ENCODE measurements around the gene ZNF407.

Gene ZNF407

GRCh38 chr18:74760026-74760425, 162.4 kb downstream of the ZNF407 start:
- Mint-ChIP-seq H3K9me3 (peaks cover 24% of the 10 kb centered on the region), H3K27ac (no peak overlapping the region), H3K4me1 (ENCODE audit: low read depth) (no peaks in the 10 kb centered on the region), H3K27me3 (no peaks in the 10 kb centered on the region), H3K4me3 (no peak overlapping the region), H3K36me3 (ENCODE audit: low read depth) (peaks cover 19% of the 10 kb centered on the region)
- intact Hi-C loops (cut with micrococcal nuclease) = no loop called here

GRCh38 chr18:74760436-74760835, 162.8 kb downstream of the ZNF407 start:
- no peaks in the 10 kb centered on the region for H3K4me1 Mint-ChIP-seq (ENCODE audit: low read depth)
- peaks cover 24% of the 10 kb centered on the region for H3K9me3 Mint-ChIP-seq
- H3K36me3 Mint-ChIP-seq (ENCODE audit: low read depth) = peaks cover 19% of the 10 kb centered on the region
- H3K27me3 Mint-ChIP-seq = no peaks in the 10 kb centered on the region
- no peak overlapping the region for H3K4me3 Mint-ChIP-seq
- H3K27ac Mint-ChIP-seq = no peak overlapping the region
- intact Hi-C loops (cut with micrococcal nuclease) = no loop called here

GRCh38 chr18:74766251-74766650, 168.6 kb downstream of the ZNF407 start:
- Mint-ChIP-seq H3K27me3 (no peaks in the 10 kb centered on the region), H3K36me3 (ENCODE audit: low read depth) (peaks cover 8% of the 10 kb centered on the region), H3K27ac (no peak overlapping the region), H3K4me1 (ENCODE audit: low read depth) (no peaks in the 10 kb centered on the region), H3K9me3 (no peaks in the 10 kb centered on the region), H3K4me3 (no peak overlapping the region)
- intact Hi-C loops (cut with micrococcal nuclease) = no loop called here

- intact Hi-C loops (cut with micrococcal nuclease) = no loop called here
- H3K27me3 Mint-ChIP-seq = no peaks in the 10 kb centered on the region
- no peak overlapping the region for H3K4me3 Mint-ChIP-seq
- no peak overlapping the region for H3K27ac Mint-ChIP-seq
- H3K36me3 Mint-ChIP-seq (ENCODE audit: low read depth) = peaks cover 8% of the 10 kb centered on the region
- H3K9me3 Mint-ChIP-seq = no peaks in the 10 kb centered on the region
- no peaks in the 10 kb centered on the region for H3K4me1 Mint-ChIP-seq (ENCODE audit: low read depth)
These were observed 170.4 kb downstream of the ZNF407 start for GRCh38 chr18:74768096-74768495.

GRCh38 chr18:74773171-74773624, 175.5 kb downstream of the ZNF407 start:
- H3K4me1 Mint-ChIP-seq (ENCODE audit: low read depth) = no peaks in the 10 kb centered on the region
- no peak overlapping the region for H3K27ac Mint-ChIP-seq
- intact Hi-C loops (cut with micrococcal nuclease) = no loop called here
- H3K27me3 Mint-ChIP-seq = no peaks in the 10 kb centered on the region
- no peak overlapping the region for H3K4me3 Mint-ChIP-seq
- no peaks in the 10 kb centered on the region for H3K9me3 Mint-ChIP-seq
- H3K36me3 Mint-ChIP-seq (ENCODE audit: low read depth) = peaks cover 8% of the 10 kb centered on the region

GRCh38 chr18:74774486-74774885, 176.8 kb downstream of the ZNF407 start:
- H3K9me3 Mint-ChIP-seq = no peaks in the 10 kb centered on the region
- intact Hi-C loops (cut with micrococcal nuclease) = no loop called here
- no peak overlapping the region for H3K27ac Mint-ChIP-seq
- H3K4me3 Mint-ChIP-seq = no peak overlapping the region
- H3K4me1 Mint-ChIP-seq (ENCODE audit: low read depth) = no peaks in the 10 kb centered on the region
- no peaks in the 10 kb centered on the region for H3K27me3 Mint-ChIP-seq
- H3K36me3 Mint-ChIP-seq (ENCODE audit: low read depth) = peaks cover 8% of the 10 kb centered on the region

GRCh38 chr18:74775239-74775638, 177.6 kb downstream of the ZNF407 start:
- Mint-ChIP-seq H3K27ac (no peak overlapping the region), H3K4me3 (no peak overlapping the region)

GRCh38 chr18:74778191-74778847, 180.6 kb downstream of the ZNF407 start:
- no peaks in the 10 kb centered on the region for H3K27me3 Mint-ChIP-seq
- no peak overlapping the region for H3K27ac Mint-ChIP-seq

More at GRCh38 chr18:74775239-74775638, 177.6 kb downstream of the ZNF407 start:
- no peaks in the 10 kb centered on the region for H3K4me1 Mint-ChIP-seq (ENCODE audit: low read depth)
- H3K9me3 Mint-ChIP-seq = no peaks in the 10 kb centered on the region
- no peaks in the 10 kb centered on the region for H3K27me3 Mint-ChIP-seq
- H3K36me3 Mint-ChIP-seq (ENCODE audit: low read depth) = peaks cover 8% of the 10 kb centered on the region
- intact Hi-C loops (cut with micrococcal nuclease) = no loop called here

GRCh38 chr18:74784752-74785151, 187.1 kb downstream of the ZNF407 start:
- Mint-ChIP-seq H3K4me3 (no peak overlapping the region), H3K36me3 (ENCODE audit: low read depth) (peaks cover 16% of the 10 kb centered on the region), H3K27me3 (no peaks in the 10 kb centered on the region), H3K27ac (no peak overlapping the region), H3K9me3 (no peaks in the 10 kb centered on the region), H3K4me1 (ENCODE audit: low read depth) (no peaks in the 10 kb centered on the region)
- intact Hi-C loops (cut with micrococcal nuclease) = no loop called here

More at GRCh38 chr18:74778191-74778847, 180.6 kb downstream of the ZNF407 start:
- intact Hi-C loops (cut with micrococcal nuclease) = no loop called here
- no peaks in the 10 kb centered on the region for H3K4me1 Mint-ChIP-seq (ENCODE audit: low read depth)
- no peaks in the 10 kb centered on the region for H3K9me3 Mint-ChIP-seq
- H3K36me3 Mint-ChIP-seq (ENCODE audit: low read depth) = peaks cover 8% of the 10 kb centered on the region
- no peak overlapping the region for H3K4me3 Mint-ChIP-seq

GRCh38 chr18:74785632-74786031, 188.0 kb downstream of the ZNF407 start:
- Mint-ChIP-seq H3K9me3 (no peaks in the 10 kb centered on the region), H3K4me1 (ENCODE audit: low read depth) (no peaks in the 10 kb centered on the region), H3K27ac (no peak overlapping the region), H3K27me3 (no peaks in the 10 kb centered on the region), H3K4me3 (no peak overlapping the region), H3K36me3 (ENCODE audit: low read depth) (peaks cover 16% of the 10 kb centered on the region)
- intact Hi-C loops (cut with micrococcal nuclease) = no loop called here

- H3K27me3 Mint-ChIP-seq = no peaks in the 10 kb centered on the region
- intact Hi-C loops (cut with micrococcal nuclease) = no loop called here
- H3K4me1 Mint-ChIP-seq (ENCODE audit: low read depth) = no peaks in the 10 kb centered on the region
- H3K36me3 Mint-ChIP-seq (ENCODE audit: low read depth) = peaks cover 16% of the 10 kb centered on the region
- H3K4me3 Mint-ChIP-seq = no peak overlapping the region
- no peak overlapping the region for H3K27ac Mint-ChIP-seq
- no peaks in the 10 kb centered on the region for H3K9me3 Mint-ChIP-seq
These were observed 191.0 kb downstream of the ZNF407 start for GRCh38 chr18:74788657-74789056.

- Mint-ChIP-seq H3K27me3 (no peaks in the 10 kb centered on the region), H3K4me1 (ENCODE audit: low read depth) (no peaks in the 10 kb centered on the region), H3K4me3 (no peak overlapping the region), H3K9me3 (no peaks in the 10 kb centered on the region), H3K27ac (no peak overlapping the region), H3K36me3 (ENCODE audit: low read depth) (peaks cover 16% of the 10 kb centered on the region)
- intact Hi-C loops (cut with micrococcal nuclease) = no loop called here
These were observed 191.4 kb downstream of the ZNF407 start for GRCh38 chr18:74789078-74789477.

- Mint-ChIP-seq H3K27me3 (no peaks in the 10 kb centered on the region), H3K4me1 (ENCODE audit: low read depth) (no peaks in the 10 kb centered on the region), H3K9me3 (no peaks in the 10 kb centered on the region), H3K4me3 (no peak overlapping the region), H3K36me3 (ENCODE audit: low read depth) (peaks cover 12% of the 10 kb centered on the region), H3K27ac (no peak overlapping the region)
- intact Hi-C loops (cut with micrococcal nuclease) = no loop called here
These were observed 192.8 kb downstream of the ZNF407 start for GRCh38 chr18:74790451-74790850.

GRCh38 chr18:74791501-74792194, 194.0 kb downstream of the ZNF407 start:
- H3K27me3 Mint-ChIP-seq = no peaks in the 10 kb centered on the region
- no peak overlapping the region for H3K4me3 Mint-ChIP-seq
- H3K36me3 Mint-ChIP-seq (ENCODE audit: low read depth) = peaks cover 8% of the 10 kb centered on the region
- no peaks in the 10 kb centered on the region for H3K9me3 Mint-ChIP-seq
- no peak overlapping the region for H3K27ac Mint-ChIP-seq
- intact Hi-C loops (cut with micrococcal nuclease) = no loop called here
- H3K4me1 Mint-ChIP-seq (ENCODE audit: low read depth) = no peaks in the 10 kb centered on the region

All from dendritic cell treated with granulocyte-macrophage colony-stimulating factor and Interleukin-4, amounts not matched to agents 40 ng/mL and 50 ng/mL, for 4 days (primary cell).